Fibroblast of lung (primary cell): ENCODE results near the gene MAGT1. TPM values are rescaled to one million over a fixed set of nuclear protein-coding genes. Genes with fewer than 3 reads are reported as not detected.

Experiments used
- DNase-seq, 2 donors: peaks; one replicate each; pipeline versions ENCODE4 v3.0.0 to v3.0.0-alpha.2; 2010; ENCODE audit warnings: low read depth in 2 of 2
- H2AFZ ChIP-seq: 2 replicates; pipeline ENCODE4 v1.5.1; 2012; ENCODE audit warnings: low read length, control low read depth, inconsistent platforms
- H3K27ac ChIP-seq: 2 replicates; pipeline ENCODE4 v1.5.1; 2011; ENCODE audit warnings: low read length, control low read depth; ENCODE audit not compliant: insufficient read depth
- H3K27me3 ChIP-seq: 2 replicates; pipeline ENCODE4 v1.5.1; 2011; ENCODE audit warnings: mild to moderate bottlenecking, low read length; ENCODE audit not compliant: control insufficient read depth, insufficient read depth
- H3K36me3 ChIP-seq: 2 replicates; pipeline ENCODE4 v1.5.1; 2011; ENCODE audit warnings: low read length; ENCODE audit not compliant: control insufficient read depth, insufficient read depth
- H3K4me1 ChIP-seq: 2 replicates; pipeline ENCODE4 v1.5.1; 2011; ENCODE audit warnings: low read length; ENCODE audit not compliant: control insufficient read depth, insufficient read depth; ENCODE audit errors: extremely low read depth
- H3K4me2 ChIP-seq: 2 replicates; pipeline ENCODE4 v1.5.1; 2011; ENCODE audit warnings: low read length, control low read depth; ENCODE audit not compliant: insufficient read depth; ENCODE audit errors: extremely low read depth
- H3K4me3 ChIP-seq, 4 experiments: fragments of 200-600 bp in 1 of 4; sonication (generic) in 1 of 4; replicated peaks in 1 of 4; 2 replicates each; pipeline ENCODE4 v1.5.1; 2011 to 2016; ENCODE audit warnings: low read length in 4 of 4, low read depth in 3 of 4, mild to moderate bottlenecking in 3 of 4, control low read depth in 2 of 4, inconsistent platforms in 1 of 4, mixed read lengths in 1 of 4; ENCODE audit not compliant: insufficient read depth in 1 of 4; ENCODE audit errors: control extremely low read depth in 1 of 4
- H3K79me2 ChIP-seq: 2 replicates; pipeline ENCODE4 v1.5.1; 2012; ENCODE audit warnings: mild to moderate bottlenecking, low read length, inconsistent platforms; ENCODE audit not compliant: control insufficient read depth, insufficient read depth
- H3K9ac ChIP-seq: 2 replicates; pipeline ENCODE4 v1.5.1; 2011; ENCODE audit warnings: mild to moderate bottlenecking, low read length, control low read depth; ENCODE audit not compliant: insufficient read depth
- H3K9me3 ChIP-seq: 2 replicates; pipeline ENCODE4 v1.5.1; 2012; ENCODE audit warnings: low read depth, low read length; ENCODE audit not compliant: control insufficient read depth, insufficient read depth
- H4K20me1 ChIP-seq: 2 replicates; pipeline ENCODE4 v1.5.1; 2011; ENCODE audit warnings: low read length; ENCODE audit not compliant: control insufficient read depth, insufficient read depth; ENCODE audit errors: extremely low read depth
- EZH2 ChIP-seq: IDR thresholded peaks from 2 replicates; pipeline ENCODE4 v1.5.1; 2012; ENCODE audit warnings: low read length, control low read depth, mild to moderate bottlenecking; ENCODE audit errors: missing control alignments
- polyA plus RNA-seq, 2 donors: library from polyadenylated mRNA; depleted of rRNA in 1 of 2; stranded (reverse) in 1 of 2; unstranded in 1 of 2; fragments of >200 nt; gene quantifications; 2 replicates each; pipeline ENCODE4 v1.2.1, GENCODE V29; 2011 to 2012; ENCODE audit warnings: missing spikeins in 1 of 2
- total RNA-seq: library from RNA; depleted of rRNA; stranded (reverse); fragments of >200 nt; gene quantifications from 2 replicates; pipeline ENCODE4 v1.2.1, GENCODE V29; 2014
- TF ChIP-seq, protein P1 (sequence below), 2 donors: IDR thresholded peaks in 1 of 2; conservative IDR thresholded peaks in 1 of 2; 1 replicate in 1 of 2; 2 replicates in 1 of 2; pipeline ENCODE4 v1.5.1; 2011 to 2012; ENCODE audit warnings: low read length in 2 of 2, control low read depth in 1 of 2, inconsistent platforms in 1 of 2, low read depth in 1 of 2, mild to moderate bottlenecking in 1 of 2

Gene MAGT1
- total and polyA plus RNA-seq, 2 donors (not counting 1 experiment from before 2014, with no cell fraction given), result 102 to 211 TPM

DNA sequence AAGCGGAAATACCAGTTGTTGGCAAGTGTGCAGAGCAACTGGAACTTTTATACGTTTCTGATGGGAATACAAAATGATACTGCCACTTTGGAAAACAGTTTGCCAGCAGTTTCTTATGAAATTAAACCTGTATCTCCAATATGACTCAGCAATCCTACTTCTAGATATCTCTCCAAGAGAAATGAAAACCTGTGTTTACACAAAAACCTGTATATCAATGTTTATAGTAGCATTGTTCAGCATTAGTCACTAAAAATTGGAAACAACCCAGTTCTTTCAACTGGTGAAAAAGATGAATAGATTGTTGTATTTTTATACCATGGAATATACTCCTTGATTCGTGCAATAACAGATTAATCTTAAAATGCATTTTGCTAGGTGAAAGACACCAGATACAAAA, 42.1 kb upstream of the MAGT1 start:
- Histone ChIP-seq H3K27me3 (no peaks in the 10 kb centered on the region), H3K4me1 (no peaks in the 10 kb centered on the region), H3K4me2 (no peak overlapping the region), H4K20me1 (no peaks in the 10 kb centered on the region), H3K27ac (no peak overlapping the region), H3K9me3 (no peaks in the 10 kb centered on the region), H3K79me2 (no peaks in the 10 kb centered on the region), H2AFZ (no peak overlapping the region), H3K4me3 (no peak overlapping the region), H3K36me3 (no peaks in the 10 kb centered on the region), H3K9ac (no peak overlapping the region)
- no peak for TF ChIP-seq EZH2
- TF ChIP-seq, protein P1, sequence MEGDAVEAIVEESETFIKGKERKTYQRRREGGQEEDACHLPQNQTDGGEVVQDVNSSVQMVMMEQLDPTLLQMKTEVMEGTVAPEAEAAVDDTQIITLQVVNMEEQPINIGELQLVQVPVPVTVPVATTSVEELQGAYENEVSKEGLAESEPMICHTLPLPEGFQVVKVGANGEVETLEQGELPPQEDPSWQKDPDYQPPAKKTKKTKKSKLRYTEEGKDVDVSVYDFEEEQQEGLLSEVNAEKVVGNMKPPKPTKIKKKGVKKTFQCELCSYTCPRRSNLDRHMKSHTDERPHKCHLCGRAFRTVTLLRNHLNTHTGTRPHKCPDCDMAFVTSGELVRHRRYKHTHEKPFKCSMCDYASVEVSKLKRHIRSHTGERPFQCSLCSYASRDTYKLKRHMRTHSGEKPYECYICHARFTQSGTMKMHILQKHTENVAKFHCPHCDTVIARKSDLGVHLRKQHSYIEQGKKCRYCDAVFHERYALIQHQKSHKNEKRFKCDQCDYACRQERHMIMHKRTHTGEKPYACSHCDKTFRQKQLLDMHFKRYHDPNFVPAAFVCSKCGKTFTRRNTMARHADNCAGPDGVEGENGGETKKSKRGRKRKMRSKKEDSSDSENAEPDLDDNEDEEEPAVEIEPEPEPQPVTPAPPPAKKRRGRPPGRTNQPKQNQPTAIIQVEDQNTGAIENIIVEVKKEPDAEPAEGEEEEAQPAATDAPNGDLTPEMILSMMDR (conservative IDR thresholded peaks at IDR 0.05 in 1 of 2, IDR thresholded peaks at IDR 0.05 in 1 of 2; ENCODE audit: low read depth in 1 of 2, low read length in 2 of 2), result no peak
- peak; percentile 55 to 72 for DNase-seq

DNA sequence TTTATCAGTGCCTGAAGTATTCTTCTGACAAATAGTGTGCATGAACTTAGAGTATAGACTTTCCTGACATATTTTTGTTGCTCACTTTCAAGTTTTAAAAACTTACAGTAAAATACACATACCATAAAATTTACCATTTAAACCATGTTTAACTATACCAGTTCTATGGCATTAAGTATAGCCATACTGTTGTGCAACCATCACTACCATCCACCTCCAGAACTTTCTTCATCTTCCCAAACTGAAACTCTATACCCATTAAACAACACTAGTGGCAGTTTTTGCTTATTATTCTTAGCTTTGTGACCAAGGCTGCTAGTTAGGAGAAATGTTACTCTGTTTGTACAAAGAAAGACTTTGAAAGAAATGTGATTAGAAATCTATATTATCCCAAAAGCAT, 41.1 kb upstream of the MAGT1 start:
- Histone ChIP-seq H3K4me1 (no peaks in the 10 kb centered on the region), H3K27me3 (no peaks in the 10 kb centered on the region), H3K4me3 (no peak overlapping the region), H3K27ac (no peak overlapping the region), H4K20me1 (no peaks in the 10 kb centered on the region), H3K9me3 (no peaks in the 10 kb centered on the region), H3K4me2 (no peak overlapping the region), H3K9ac (no peak overlapping the region), H3K79me2 (no peaks in the 10 kb centered on the region), H2AFZ (no peak overlapping the region), H3K36me3 (no peaks in the 10 kb centered on the region)
- TF ChIP-seq, protein P1 (conservative IDR thresholded peaks at IDR 0.05 in 1 of 2, IDR thresholded peaks at IDR 0.05 in 1 of 2; ENCODE audit: low read depth in 1 of 2, low read length in 2 of 2), result no peak
- TF ChIP-seq EZH2, result no peak
- DNase-seq, result no peak

DNA sequence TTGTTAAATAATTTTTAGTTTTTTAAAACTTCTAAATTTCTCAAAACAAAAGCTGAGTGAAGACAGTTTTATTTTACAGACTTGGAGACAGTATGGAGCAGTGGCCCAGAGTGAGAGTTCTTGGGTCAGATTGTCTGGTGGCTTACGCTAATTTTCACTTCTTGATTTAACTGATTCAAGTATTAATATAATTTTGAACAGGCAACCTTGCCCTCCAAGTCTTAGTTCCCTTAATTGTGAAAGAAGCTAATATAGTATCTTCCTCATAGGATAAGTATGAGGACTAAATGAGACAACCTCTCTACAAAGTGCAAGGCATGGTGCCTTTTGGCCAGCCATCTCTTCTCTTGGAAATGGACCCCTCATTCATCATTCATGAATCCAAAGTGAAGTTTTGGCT, 40.7 kb upstream of the MAGT1 start:
- no peak overlapping the region for H3K27ac ChIP-seq
- no peak overlapping the region for H3K4me3 ChIP-seq
- no peaks in the 10 kb centered on the region for H4K20me1 ChIP-seq
- H3K4me2 ChIP-seq, result no peak overlapping the region
- H3K36me3 ChIP-seq, result no peaks in the 10 kb centered on the region
- no peaks in the 10 kb centered on the region for H3K27me3 ChIP-seq
- H2AFZ ChIP-seq, result no peak overlapping the region
- H3K4me1 ChIP-seq, result no peaks in the 10 kb centered on the region
- TF ChIP-seq, protein P1 (conservative IDR thresholded peaks at IDR 0.05 in 1 of 2, IDR thresholded peaks at IDR 0.05 in 1 of 2; ENCODE audit: low read depth in 1 of 2, low read length in 2 of 2), result no peak
- no peak for TF ChIP-seq EZH2
- DNase-seq, result peak in 1 of 2 donors; percentile 34
- no peaks in the 10 kb centered on the region for H3K9me3 ChIP-seq
- H3K79me2 ChIP-seq, result no peaks in the 10 kb centered on the region
- H3K9ac ChIP-seq, result no peak overlapping the region
